NK-92 treated with Interleukin-12 subunit alpha and Interleukin-12 subunit beta, amount 100 ng/mL, for 24 hours (cell line): Measurements from ENCODE around the gene SLC9A8.
A peak's percentile ranks its signal among the peaks of the same experiment; 100 is the strongest.

Experiments used
- DNase-seq: peaks from one replicate; lab custom pipeline; 2025; lab: John Stamatoyannopoulos, UW

The SLC9A8 gene

GRCh38 chr20:49915380-49916145 is 102.9 kb downstream of the SLC9A8 start, which contains the start of gene SPATA2:
TSS of gene SPATA2 (minus strand) at chr20:49915529. CDS start at chr20:49908490, 7,039 bp downstream.
- DNase-seq = peak; percentile 90

GRCh38 chr20:49916146-49917002 is 103.7 kb downstream of the SLC9A8 start:
- DNase-seq = no peak

GRCh38 chr20:49918446-49918845 is 105.8 kb downstream of the SLC9A8 start:
- DNase-seq = no peak

GRCh38 chr20:49919009-49919408 is 106.4 kb downstream of the SLC9A8 start:
- DNase-seq = no peak

GRCh38 chr20:49919461-49919860 is 106.8 kb downstream of the SLC9A8 start:
- no peak for DNase-seq

- DNase-seq = no peak
Observed at GRCh38 chr20:49924247-49924646, 111.6 kb downstream of the SLC9A8 start.

GRCh38 chr20:49925901-49926454 is 113.3 kb downstream of the SLC9A8 start:
- DNase-seq = no peak

GRCh38 chr20:49928411-49929141 is 115.9 kb downstream of the SLC9A8 start:
- peak; percentile 50 for DNase-seq

GRCh38 chr20:49929142-49929494 is 116.5 kb downstream of the SLC9A8 start:
- DNase-seq = no peak

GRCh38 chr20:49935746-49936152 is 123.1 kb downstream of the SLC9A8 start:
- no peak for DNase-seq

GRCh38 chr20:49936153-49937026 is 123.8 kb downstream of the SLC9A8 start, which contains the start of gene RNF114:
TSS of gene RNF114 (plus strand) at chr20:49936397. CDS start at chr20:49936413, 16 bp downstream.
- peak; percentile 80 for DNase-seq

- DNase-seq = no peak
Observed at GRCh38 chr20:49937027-49937929, 124.7 kb downstream of the SLC9A8 start.

- DNase-seq = no peak
Observed at GRCh38 chr20:49938173-49939163, 125.8 kb downstream of the SLC9A8 start.

- DNase-seq = no peak
Observed at GRCh38 chr20:49941456-49941855, 128.8 kb downstream of the SLC9A8 start.
